HG03457 (cell line): ENCODE data around the gene GATA6.

Experiments
- ATAC-seq: cut with Tn5 transposase; IDR thresholded peaks from one replicate; pipeline ENCODE4 v1.9.1; 2021; ENCODE audit warnings: moderate number of reproducible peaks; ENCODE audit not compliant: unreplicated experiment

GATA6 gene

DNA sequence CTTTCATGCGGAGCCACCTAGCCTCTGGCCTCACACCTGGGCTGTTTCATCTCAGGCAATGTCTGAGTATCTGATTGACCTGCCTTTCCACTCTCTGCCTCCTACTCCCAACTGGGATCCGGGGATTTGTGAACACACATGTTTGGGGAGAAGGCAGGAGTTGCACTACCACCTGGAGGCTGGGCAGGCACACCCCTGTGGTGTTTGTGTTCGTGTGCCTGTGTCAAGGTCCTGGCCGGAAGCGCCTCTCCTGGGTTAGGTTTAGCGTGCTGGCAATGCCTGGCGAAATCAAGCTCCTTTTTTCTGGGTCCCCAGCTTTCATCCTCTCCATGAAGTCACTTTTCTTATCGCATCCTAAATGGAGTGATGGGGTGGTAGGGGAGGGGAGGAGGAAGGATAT lies 63.9 kb downstream of the GATA6 start:
- ATAC-seq = no peak

DNA sequence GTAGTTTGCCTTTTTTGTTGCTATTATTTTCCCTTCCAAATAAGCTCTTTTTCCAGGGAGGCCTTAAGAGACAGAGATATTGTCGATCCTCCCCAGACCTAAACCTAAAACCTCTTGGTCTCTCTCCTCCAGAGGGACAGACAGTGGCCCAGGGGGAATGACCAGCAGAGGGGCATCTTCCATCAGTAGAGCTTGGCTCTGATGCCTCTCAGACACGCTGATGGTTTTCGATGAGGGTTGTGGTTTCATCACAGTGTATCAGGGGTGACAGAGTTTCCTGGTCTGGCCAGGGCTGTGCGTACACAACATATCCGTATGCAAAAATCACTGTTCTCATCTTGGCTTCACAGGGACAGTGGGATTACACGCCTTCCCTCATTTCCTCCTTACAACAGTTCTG lies 68.6 kb downstream of the GATA6 start:
- no peak for ATAC-seq

DNA sequence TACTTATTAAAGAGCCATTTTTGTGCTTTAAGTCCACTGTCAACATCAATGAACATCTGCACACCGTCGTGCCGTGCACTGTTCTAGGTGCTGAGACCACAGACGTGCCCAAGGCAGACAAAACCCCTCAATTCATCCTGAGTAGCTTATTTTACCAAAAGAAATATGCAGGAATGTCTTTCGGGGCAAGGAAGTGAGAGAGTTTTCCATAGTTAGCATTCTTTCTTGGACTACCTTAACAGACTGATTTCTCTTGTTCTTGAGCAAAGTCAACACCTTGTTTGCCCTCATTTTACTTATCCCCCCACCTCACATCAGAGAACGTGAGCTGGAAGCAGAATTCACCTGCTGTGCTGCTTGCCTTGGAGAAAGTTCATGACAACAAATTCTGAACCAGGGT lies 69.3 kb downstream of the GATA6 start:
- ATAC-seq = no peak

DNA sequence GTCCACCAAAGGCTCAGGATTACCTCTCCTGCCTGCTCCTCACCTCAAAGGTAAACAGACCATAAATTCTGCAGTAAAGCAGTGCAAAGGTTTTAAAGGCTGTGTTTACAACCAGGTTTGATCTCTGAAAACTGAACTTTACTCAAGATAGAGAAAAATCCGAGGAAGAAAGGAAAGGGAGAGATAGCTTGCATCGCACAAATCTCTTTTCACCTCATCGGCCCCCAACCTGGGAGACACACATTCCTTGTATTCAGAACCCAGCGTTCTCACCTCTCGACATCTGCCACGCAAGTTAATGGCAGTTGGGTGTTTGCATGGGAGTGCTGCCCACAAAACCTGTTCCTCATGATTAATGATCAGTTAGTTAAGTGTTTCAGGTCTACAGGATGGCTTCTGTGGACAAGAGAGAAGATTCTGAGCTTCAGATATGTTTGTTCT lies 72.6 kb downstream of the GATA6 start:
- ATAC-seq = no peak

DNA sequence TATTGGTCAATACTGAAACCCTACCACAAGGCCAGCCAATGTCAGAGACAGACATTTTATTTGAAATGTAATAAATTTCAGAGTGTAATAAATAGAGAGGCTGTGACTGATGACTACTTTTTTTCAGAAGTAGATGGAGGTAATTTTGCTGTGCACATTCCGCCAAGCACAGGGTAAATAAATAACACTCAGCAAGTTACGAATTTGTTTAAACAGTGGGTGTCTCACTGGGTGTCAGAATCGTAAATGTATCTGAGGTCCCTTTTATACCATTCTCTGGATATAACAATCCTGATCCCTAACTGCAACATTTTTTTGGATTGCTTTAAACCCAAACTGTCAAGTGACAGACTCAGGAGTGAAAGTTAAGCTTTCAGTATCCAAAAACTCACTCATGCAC lies 74.1 kb downstream of the GATA6 start:
- no peak for ATAC-seq

DNA sequence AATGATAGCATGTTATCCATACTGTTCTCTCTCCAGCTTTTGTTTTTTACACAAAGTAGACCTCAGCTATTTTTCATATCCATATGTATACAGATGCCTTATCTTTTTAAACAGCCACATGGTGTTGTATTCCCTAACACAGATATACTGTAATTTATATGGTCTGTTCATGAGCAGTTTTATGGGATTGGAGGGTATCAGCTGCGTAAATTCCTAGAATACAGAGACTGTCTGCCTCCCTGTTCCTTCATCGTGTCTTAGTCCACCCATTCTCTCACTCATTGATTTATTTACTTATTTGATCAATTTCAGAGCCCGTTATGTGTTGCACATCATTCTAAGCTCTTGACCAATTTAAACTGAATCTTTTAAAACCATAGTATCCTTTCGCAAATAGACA lies 80.6 kb downstream of the GATA6 start:
- ATAC-seq = no peak

DNA sequence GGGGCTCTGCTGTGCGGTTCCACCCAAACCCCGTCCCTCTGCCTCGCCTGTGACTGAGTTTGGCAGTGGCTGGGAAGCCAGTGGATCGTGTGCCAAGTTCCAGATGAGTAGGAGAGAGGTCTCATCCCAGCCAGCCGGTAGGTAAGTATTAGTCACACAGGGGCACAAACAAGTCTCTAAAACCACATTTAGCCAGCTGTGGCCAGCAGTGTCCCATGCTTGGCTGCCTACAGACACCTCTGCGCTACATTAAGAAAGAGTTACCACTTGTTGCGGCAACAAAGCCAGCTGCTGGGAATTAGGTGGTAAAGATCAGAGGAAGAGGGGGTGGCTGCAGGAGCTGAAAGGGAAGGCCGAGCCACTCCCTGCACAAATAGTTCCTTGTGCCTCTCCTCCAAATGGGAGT lies 81.2 kb downstream of the GATA6 start:
- no peak for ATAC-seq
